ENCODE data around the gene TUSC2. TPM values are rescaled to one million over a fixed set of nuclear protein-coding genes. Genes with fewer than 3 reads are reported as not detected.

The TUSC2 gene
- total and polyA plus RNA-seq, 2 of the 8 experiments (the other 6 are each of a cell fraction or from before 2014, with no cell fraction given), result 33.3 to 65.4 TPM

DNA sequence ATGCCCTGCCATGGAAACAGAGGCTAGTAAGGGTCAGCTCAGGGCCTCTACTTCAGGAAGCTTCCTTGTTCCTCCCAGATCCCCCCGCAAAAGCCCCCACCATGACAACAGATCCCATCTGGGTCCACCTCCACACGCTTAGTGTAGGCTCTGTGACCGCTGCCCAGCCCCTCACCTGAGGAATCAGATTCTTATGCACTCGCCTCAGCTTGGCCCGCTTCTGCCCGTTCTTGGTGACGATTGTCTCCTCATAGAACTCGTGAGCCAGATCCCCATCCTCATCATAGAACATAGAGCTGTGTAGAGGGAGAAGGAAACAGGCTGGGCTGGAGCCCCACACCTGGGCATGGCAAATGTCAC lies 1.9 kb downstream of the TUSC2 start:
- Histone ChIP-seq H4K5ac (ENCODE audit: insufficient read length, low read depth, low read length) (no peak overlapping the region), H3K9me3 (ENCODE audit: insufficient read depth in 2 of 2, low read depth in 1 of 2, low read length in 1 of 2) (no peaks in the 10 kb centered on the region), H3K18ac (ENCODE audit: extremely low read depth, low read length) (no peak overlapping the region), H3K4me2 (ENCODE audit: insufficient read depth in 1 of 2, low read depth in 2 of 2, low read length in 2 of 2) (no peak overlapping the region), H3K4ac (replicated peaks; ENCODE audit: insufficient read length, low read depth, low read length) (no peak overlapping the region), H3K56ac (replicated peaks; ENCODE audit: insufficient read length, low read depth, low read length) (no peak overlapping the region), H2BK120ac (replicated peaks; ENCODE audit: low read depth, low read length) (no peak overlapping the region), H3K23ac (ENCODE audit: insufficient read length) (no peak overlapping the region), H3K4me1 (replicated peaks in 1 of 4; ENCODE audit: control insufficient read depth in 3 of 4, insufficient read depth in 4 of 4, low read length in 3 of 4) (peaks cover 0 to 29% (median 14%) of the 10 kb centered on the region in 4 experiments; a peak in 6 of 7 replicates), H3K4me3 (ENCODE audit: extremely low read depth in 1 of 4, insufficient read depth in 2 of 4, low read depth in 3 of 4, low read length in 4 of 4) (no peak overlapping the region), H2BK12ac (ENCODE audit: low read depth, low read length) (no peak overlapping the region), H3K9ac (replicated peaks in 1 of 4; ENCODE audit: extremely low read depth in 1 of 4, low read depth in 3 of 4, low read length in 3 of 4) (no peak overlapping the region), H4K8ac (ENCODE audit: extremely low read depth, insufficient read depth, low read length) (no peak overlapping the region), H3K27ac (ENCODE audit: low read depth, low read length) (no peak overlapping the region), H3K36me3 (ENCODE audit: control insufficient read depth in 2 of 4, insufficient read depth in 4 of 4, low read length in 3 of 4) (peaks cover 9 to 23% (median 15%) of the 10 kb centered on the region in 4 experiments; a peak in 7 of 8 replicates), H2BK20ac (ENCODE audit: low read length) (no peak overlapping the region), H3K79me2 (ENCODE audit: control insufficient read depth in 1 of 2, insufficient read depth in 2 of 2, low read length in 2 of 2) (peaks cover 0 to 11% of the 10 kb centered on the region in 2 experiments; a peak in 2 of 4 replicates), H2AFZ (ENCODE audit: low read length) (no peak overlapping the region), H4K20me1 (replicated peaks in 1 of 2; ENCODE audit: control insufficient read depth in 1 of 2, insufficient read depth in 2 of 2, low read length in 2 of 2) (peaks cover 2 to 6% of the 10 kb centered on the region in 2 experiments), H3K27me3 (replicated peaks in 1 of 4; ENCODE audit: control insufficient read depth in 3 of 4, extremely low read depth in 1 of 4, insufficient read depth in 3 of 4, low read length in 3 of 4) (no peaks in the 10 kb centered on the region), H2BK5ac (ENCODE audit: low read depth, low read length) (no peak overlapping the region), H2BK15ac (ENCODE audit: low read length) (no peak overlapping the region), H3K79me1 (ENCODE audit: low read depth, low read length) (peaks cover 5% of the 10 kb centered on the region; the same call in 1 of the 2 replicates), H4K91ac (replicated peaks; ENCODE audit: insufficient read length, low read length) (no peak overlapping the region), H3K14ac (ENCODE audit: insufficient read length) (no peak overlapping the region), H2AK5ac (ENCODE audit: low read depth, low read length) (no peak overlapping the region), H3K23me2 (ENCODE audit: low read depth, low read length) (peaks cover 21% of the 10 kb centered on the region; the same call in 1 of the 2 replicates)
- ChIA-PET CTCF (ENCODE audit: partially characterized antibody) (interaction anchor here (0.5 to 7.5 kb wide), 6 partner anchors 11 to 266 kb away, joined by 3 to 75 read pairs (median 4); partner anchors contain the start of gene LSMEM2), POLR2A (ENCODE audit: partially characterized antibody) (interaction anchor here (0.8 to 3.8 kb wide), 3 partner anchors 14 to 302 kb away, joined by 3 to 15 read pairs (median 4); partner anchors contain the start of genes HYAL1 and RASSF1)
- 80% methylated on average over 8 of the region's 8 CpGs; no CpG with 5 or more reads in 1 of the 2 experiments for WGBS, 2 experiments (ENCODE audit: extremely low coverage in 1 of 2, insufficient coverage in 1 of 2, insufficient read length in 1 of 2, insufficient replicate concordance in 2 of 2, low coverage in 1 of 2, low lambda C conversion rate in 2 of 2, missing lambda C conversion rate in 1 of 2)
- FAIRE-seq, result no peak
- no peak for DNase-seq (ENCODE audit: low read depth in 1 of 2, low spot score in 2 of 2)
- no peak for TF ChIP-seq TAF1 (IDR thresholded peaks at IDR 0.05; ENCODE audit: low read depth, low read length)
- TF ChIP-seq CTBP2 (IDR thresholded peaks at IDR 0.05; ENCODE audit: borderline replicate concordance, insufficient read depth, insufficient read length, low read length), result no peak
- no peak for TF ChIP-seq CBX5 (IDR thresholded peaks at IDR 0.05; ENCODE audit: low read depth, low read length)
- TF ChIP-seq, protein P1, sequence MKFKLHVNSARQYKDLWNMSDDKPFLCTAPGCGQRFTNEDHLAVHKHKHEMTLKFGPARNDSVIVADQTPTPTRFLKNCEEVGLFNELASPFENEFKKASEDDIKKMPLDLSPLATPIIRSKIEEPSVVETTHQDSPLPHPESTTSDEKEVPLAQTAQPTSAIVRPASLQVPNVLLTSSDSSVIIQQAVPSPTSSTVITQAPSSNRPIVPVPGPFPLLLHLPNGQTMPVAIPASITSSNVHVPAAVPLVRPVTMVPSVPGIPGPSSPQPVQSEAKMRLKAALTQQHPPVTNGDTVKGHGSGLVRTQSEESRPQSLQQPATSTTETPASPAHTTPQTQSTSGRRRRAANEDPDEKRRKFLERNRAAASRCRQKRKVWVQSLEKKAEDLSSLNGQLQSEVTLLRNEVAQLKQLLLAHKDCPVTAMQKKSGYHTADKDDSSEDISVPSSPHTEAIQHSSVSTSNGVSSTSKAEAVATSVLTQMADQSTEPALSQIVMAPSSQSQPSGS (IDR thresholded peaks at IDR 0.05; ENCODE audit: low read length), result no peak
- TF ChIP-seq POU5F1 (IDR thresholded peaks at IDR 0.05; ENCODE audit: low read depth, low read length), result no peak
- TF ChIP-seq HDAC6 (IDR thresholded peaks at IDR 0.05; ENCODE audit: low read depth, low read length), result no peak
- TF ChIP-seq, protein P2, sequence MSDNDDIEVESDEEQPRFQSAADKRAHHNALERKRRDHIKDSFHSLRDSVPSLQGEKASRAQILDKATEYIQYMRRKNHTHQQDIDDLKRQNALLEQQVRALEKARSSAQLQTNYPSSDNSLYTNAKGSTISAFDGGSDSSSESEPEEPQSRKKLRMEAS (IDR thresholded peaks at IDR 0.05), result no peak
- TF ChIP-seq EGR1 (IDR thresholded peaks at IDR 0.05; ENCODE audit: borderline replicate concordance, low read depth, low read length), result no peak
- TF ChIP-seq MAFK (IDR thresholded peaks at IDR 0.05; ENCODE audit: low read depth, low read length), result no peak
- TF ChIP-seq KDM5A (IDR thresholded peaks at IDR 0.05; ENCODE audit: low read length), result no peak
- TF ChIP-seq POLR2AphosphoS5 (IDR thresholded peaks at IDR 0.05; ENCODE audit: low read depth, low read length), result no peak
- TF ChIP-seq RBBP5 (IDR thresholded peaks at IDR 0.05; ENCODE audit: borderline replicate concordance, low read depth, low read length), result no peak
